Fibroblast of skin of right quadriceps (primary cell): ENCODE results near the gene KCTD12.
A peak's percentile ranks its signal among the peaks of the same experiment; 100 is the strongest.

ENCODE experiments used
- DNase-seq: peaks from one replicate; pipeline ENCODE4 v3.0.0-alpha.2; 2013

Gene KCTD12

DNA sequence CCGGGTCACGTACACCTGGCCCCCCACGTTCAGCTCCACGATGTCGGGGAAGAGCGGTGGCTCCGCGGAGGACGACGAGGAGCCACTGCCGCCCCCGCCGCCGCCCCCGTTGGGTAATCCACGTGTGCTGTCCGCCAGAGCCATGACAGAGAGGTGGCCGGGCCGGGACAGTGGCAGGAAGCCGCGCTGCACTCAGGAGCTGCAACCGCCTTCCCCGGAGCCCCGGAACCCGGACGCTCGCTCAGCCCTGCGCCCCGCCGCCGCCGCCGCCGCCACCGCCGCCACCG lies 257 bp downstream of the KCTD12 start:
- DNase-seq = no peak

DNA sequence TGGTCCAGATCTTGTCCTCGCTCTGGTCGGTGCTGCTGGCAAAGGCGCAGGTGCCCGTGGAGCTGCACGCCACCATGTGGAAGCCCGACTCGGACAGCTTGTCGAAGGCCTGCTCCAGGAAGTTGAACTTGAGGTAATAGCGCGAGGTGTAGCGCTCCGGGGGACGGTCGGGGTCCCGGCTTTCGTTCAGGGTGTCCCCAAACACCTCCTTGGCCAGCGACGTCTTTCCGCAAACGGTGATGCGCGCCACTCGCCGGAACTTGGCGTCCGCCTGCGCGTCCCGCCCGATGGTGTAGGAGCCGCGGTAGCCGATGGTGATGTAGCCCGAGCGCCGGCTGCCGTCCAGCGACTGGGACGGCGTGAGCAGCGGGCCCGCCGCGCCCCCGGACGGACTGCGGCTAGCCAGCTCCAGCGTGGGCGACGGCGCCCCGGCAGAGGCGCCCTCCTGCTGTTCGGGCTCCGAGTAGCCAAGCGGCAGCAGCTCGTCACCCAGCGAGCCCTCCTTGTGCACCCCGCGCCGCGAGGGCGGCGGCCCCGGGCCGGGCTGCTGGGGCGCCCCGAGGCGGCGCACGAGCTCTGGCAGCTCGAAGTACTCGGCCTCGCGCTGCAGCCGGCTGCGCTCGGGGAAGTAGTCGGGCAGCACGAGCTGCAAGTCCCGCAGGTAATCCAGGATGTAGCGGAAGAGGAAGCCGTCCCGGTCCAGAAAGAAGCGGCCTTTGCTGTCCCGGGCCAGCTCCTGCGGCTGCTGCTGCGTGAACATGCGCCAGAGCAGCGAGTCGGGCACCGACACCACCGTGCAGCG lies 801 bp downstream of the KCTD12 start:
- peak; percentile 64 for DNase-seq

DNA sequence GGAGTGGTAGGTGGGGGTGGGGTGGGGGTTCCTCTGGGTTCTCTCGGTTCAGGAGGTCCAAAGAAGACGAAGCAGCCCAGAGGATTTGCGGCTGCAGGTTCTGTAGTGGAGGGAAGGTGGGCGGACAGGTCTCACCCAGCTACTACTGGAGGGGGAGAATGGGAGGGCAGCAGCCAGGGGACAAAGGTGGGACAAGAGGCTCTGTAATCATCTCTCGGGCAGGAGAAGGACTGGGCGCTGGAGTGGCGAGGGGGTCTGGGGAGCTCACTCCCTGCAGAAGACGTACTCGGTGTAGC lies 1.4 kb downstream of the KCTD12 start:
- DNase-seq = no peak

GRCh38 chr13:76884186-76884906 lies 1.9 kb downstream of the KCTD12 start:
- DNase-seq = peak; percentile 39

DNA sequence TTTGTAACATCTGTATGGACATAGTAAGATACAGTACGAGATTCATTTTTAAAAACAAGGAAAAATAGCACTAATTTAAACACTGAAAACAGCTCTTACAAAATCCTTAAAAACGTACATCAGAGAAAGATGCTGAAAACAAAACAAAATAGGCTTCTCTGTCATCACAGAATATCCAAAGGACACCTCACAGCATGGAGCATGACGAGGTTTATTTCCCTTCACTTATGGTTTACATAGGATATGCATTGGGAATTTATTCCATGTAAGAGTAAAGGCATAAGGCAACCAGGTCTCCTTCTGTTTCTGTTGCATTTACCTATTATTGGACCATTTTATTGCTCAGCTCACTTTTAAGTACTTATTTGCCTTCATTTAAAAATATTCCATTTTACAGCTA lies 3.0 kb downstream of the KCTD12 start:
- DNase-seq = no peak

DNA sequence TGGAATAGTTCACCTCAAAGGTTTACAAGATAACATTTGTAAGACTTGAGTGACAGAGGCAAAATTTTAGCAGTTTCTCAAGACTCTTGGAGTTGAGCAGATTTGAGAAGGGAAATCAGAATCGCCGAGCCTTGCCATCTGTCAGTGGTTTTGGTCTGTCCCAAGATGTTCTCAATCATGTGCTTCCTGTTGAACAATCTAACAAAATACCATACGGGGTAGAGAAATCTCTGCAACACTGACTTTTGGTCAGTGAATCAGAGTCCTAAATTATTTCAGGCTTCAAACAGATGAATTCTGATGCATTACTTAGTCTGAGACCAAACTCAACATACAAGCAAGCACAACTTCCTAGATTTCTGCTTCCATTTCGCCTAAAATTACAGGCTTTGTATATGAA lies 3.8 kb downstream of the KCTD12 start:
- DNase-seq = peak; percentile 81

DNA sequence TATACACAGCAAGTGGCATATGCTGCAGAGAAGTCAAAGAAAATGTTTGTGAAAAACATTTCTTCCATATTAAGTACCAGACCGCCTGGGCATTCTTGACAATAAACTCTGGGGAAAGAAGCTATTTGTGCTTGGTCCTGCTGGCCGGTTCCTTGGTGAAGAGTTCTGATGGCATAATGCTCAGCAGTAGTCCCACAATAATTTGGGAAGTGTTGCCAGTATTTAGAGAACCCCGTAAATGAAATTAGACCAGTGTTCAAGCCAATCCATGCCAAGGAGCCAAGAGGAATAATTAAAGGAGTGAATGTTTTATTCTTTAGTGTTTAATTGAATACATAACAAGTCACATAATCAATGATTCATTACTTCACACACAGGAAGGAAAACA lies 6.3 kb downstream of the KCTD12 start:
- no peak for DNase-seq

DNA sequence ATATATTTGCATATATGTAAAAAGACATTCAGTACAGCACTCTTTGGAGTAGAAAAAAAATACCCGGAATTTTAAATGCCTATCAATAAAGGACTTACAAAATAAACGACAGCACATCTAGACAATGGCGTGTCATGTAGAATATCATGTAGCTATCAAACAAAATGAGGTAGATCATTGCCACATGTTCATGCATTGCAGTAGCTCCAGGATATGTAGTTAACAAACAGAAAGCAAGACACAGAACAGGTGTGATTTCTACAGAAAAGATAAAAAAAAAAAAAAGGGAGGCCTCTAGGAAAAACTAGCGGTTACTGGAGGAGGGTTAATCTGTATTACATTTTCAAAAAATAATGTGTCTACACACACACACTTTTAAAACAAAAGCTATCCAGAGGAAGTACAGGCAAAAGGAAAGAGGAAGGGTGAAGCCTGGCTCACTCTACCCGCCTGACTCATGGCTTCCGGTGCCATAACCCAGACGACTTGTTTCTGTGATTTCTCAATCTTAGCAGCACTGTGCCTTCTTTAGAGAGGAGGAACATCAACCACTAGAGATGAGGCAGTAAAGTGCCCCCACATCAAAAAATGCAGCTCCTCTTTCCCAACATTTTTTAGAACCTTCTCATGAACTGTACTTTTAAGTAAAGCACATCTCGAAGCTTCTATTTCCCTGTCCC lies 6.9 kb downstream of the KCTD12 start:
- DNase-seq = peak; percentile 81

- DNase-seq = no peak
Observed at GRCh38 chr13:76878043-76878442, 8.2 kb downstream of the KCTD12 start.

GRCh38 chr13:76875271-76875815 lies 10.9 kb downstream of the KCTD12 start:
- no peak for DNase-seq

- DNase-seq = no peak
Observed at GRCh38 chr13:76874479-76874878, 11.7 kb downstream of the KCTD12 start.

DNA sequence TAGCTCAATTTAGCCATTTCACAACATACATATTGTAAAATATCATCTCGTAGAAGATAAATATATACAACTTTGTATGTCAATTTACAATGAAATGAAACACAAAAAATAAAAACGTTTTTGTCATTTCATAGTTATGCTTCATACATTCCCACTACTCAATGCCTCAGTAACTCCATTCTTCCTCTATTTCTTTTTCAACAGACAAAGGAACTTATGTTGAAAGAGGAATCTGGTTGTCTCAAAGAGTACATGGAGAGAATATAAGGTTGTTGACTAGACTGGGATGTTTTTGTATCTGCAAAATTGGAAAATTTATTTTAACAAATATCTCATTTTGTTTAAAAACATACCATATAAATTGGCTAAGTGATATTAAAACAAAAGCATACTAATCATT lies 12.8 kb downstream of the KCTD12 start:
- DNase-seq = no peak

DNA sequence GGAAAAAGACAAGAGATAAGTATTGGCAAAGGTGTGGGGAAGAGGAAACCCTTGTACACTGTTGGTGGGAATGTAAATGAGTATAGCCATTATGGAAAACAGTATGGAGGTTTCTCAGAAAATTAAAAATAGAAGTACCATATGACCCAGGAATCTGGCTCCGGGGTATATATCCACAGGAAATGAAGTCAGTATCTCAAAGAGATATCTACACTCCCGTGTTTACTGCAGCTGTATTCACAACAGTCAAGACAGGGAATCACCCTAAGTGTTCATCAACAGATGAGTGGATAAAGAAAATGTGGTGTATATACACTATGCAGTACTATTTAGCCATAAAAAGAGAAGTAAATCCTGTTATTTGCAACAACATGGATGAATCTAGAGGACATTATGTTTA lies 13.5 kb downstream of the KCTD12 start:
- no peak for DNase-seq

DNA sequence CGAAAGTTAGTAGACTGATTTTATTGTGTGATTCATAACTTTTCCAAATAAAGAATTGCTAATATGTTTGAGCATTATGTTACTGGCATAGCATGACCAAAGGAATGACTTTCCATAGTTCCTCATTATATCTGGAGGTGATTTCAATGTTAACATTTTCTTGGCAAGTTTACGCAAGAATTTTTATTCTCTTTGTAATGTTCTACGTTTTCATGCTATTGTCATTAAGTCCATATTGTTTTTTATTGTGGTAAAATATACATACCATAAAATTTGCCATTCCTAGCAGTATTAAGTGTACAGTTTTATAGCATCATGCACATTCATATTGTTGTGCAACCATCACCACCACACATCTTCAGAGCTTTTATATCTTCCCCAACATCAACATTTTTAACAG lies 14.8 kb downstream of the KCTD12 start:
- peak; percentile 65 for DNase-seq

DNA sequence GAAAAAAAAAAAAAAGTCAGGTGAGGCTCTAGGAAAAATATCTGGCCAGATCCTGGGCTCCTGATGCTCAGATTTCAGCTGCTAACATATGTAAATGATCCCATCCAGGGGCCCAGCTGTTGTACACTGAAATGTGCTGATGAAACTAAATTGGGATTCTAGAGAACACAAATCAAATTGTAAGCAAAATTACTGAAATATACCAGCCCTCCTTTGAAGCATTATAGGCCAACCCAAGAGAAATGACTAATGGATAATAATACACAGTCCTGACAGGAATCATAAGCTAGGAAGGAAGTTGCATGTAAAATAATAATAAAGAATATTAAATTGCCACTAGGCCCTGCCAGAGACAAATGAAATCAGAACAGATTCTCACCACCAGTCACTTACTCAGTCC lies 17.8 kb downstream of the KCTD12 start:
- DNase-seq = no peak

- DNase-seq = no peak
Observed at GRCh38 chr13:76865996-76866503, 20.2 kb downstream of the KCTD12 start.

DNA sequence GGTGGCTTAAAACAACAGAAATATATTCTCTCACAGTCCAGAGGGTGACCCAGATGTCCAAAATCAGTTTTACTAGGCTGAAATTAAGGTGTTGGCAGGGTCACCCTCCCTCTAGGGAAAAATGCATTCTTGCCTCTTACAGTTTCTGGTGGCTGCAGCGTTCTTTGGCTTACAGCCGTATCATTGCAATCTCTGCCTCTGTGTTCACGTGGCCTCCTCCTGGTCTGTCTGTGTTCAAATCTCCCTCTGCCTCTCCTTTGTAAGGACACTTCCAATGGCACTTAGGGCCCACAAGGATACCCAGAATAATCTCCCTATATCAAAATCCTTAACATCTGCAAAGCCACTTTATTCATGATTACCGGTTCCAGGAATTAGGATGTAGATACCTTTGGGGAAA lies 21.1 kb downstream of the KCTD12 start:
- DNase-seq = no peak

DNA sequence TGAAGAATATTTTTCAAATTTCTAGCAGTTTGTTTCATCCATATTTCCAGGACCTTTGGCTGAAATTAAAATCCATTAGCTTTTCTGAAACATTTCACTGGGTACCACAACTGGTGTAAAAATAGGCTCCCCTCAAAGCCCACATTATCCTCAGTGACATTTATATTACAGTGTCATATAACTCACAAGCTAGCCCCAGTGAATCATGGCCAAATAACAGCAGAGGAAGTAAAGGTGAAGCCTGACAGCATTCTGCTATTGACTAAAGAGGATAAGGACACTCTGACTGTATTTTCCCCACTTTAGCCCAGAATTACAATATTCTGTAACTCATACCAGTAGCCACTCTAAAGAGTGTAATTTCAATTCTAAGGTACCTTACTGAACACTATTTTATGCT lies 21.9 kb downstream of the KCTD12 start:
- DNase-seq = no peak

DNA sequence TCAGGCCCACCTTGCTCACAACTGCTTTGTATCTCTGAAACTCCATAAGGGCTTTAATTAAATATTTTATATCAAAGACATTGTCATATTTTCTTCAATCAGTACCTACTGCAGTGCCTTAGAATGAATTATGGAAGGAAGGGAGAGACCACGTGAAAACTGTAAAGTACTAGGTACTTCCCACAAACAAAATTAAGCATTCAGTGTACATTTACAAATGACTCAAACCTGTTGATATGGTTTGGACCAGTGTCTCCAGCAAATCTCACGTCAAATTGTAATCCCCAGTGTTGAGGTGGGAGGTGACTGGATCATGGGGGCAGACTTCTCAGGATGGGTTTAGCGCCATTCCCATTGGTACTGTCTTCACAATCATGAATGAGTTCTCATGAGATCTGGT lies 23.2 kb downstream of the KCTD12 start:
- DNase-seq = no peak

DNA sequence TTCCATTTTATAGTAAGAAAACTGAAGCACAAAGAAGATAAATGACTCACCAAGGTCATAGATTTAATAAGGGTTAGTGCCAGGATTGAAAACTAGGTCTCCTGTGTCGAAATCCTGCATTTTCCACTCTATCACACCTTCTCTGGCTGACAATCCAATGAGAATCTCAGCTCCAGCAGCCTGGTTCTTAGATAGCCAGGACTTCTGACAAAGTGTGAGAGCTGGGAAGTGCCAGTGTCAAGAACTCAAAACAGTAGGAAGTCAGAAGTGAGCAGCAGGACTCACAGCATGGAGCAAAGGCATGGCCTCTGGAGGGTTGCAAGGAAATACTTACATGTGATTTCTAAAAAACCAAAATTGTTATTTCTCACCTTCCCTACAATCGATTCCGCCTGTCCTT lies 24.3 kb downstream of the KCTD12 start:
- no peak for DNase-seq

DNA sequence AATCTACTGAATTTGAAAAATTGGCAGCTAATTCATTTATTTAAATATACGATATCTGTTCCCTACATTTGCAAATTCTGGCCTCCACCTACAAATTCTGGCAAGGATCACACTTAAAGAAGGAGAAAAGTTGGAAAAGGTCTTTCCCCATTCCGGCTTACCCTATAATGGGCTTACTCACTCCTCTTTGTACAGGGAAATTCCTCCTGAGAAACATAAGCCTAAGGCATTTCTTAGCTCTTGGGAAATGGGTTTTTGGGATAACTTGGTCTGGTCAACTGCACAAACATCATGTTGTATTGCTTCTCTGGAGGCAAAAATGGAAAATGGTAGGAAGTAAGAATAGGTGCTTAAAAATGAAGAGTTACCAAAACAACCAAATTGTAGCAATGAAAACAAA lies 25.5 kb downstream of the KCTD12 start:
- DNase-seq = no peak

DNA sequence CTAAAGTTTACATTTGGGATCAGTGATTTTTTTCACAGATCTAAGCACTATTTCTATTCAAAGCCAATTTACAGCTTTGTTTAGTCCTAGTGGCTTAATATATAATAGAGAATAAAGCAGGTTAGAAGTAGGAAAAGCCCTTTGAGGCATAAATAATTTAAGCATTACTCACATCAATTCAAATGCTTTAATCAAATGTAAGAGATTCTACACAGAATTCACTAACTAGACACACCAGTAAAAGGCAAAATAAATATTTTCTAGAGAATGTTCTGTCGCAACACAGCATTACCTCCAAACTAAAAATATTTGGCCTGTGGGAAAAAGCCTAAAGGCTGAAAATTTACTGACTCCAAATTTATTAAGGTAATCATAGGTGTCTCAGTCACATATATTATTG lies 31.3 kb downstream of the KCTD12 start:
- peak; percentile 47 for DNase-seq

DNA sequence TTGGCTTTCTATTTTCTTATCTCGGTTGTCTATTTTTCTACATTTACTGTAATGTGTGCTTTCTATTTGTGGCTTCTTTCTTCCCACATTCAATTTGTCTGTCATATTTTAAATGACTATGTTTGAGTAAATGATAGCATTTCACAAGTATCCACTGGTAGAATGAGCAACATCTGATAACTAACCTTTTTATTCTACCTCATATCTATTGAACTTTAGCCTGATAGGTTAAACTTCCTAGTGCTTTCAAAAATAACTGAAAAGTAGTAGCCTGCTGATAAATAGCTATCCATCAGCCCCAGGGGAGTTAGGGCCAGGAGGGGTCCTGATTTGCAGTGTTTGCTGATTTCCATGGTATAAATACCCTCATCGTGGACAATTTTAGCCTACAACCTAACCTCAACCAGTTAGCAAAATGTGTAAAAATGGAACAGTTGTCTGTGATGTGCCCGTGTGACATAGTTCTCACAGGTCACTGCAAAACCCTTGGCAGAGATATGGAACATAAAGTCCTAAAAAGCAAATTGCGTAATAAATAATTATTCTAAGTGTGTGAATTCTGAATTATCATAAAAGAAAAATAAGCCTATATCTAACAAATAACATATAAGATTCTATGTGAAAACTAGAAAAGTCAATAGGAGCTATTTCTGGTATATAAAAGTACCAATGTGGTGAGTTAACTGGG lies 32.1 kb downstream of the KCTD12 start:
- DNase-seq = no peak
